Measurements from ENCODE around the gene SLC66A2. TPM values are rescaled to one million over a fixed set of nuclear protein-coding genes. Genes with fewer than 3 reads are reported as not detected.

SLC66A2 gene
- total RNA-seq, 1 experiment from 2014 or later = 52.8 TPM

- peaks cover 11% of the 10 kb centered on the region; the same call in 1 of the 2 replicates for H3K9me3 ChIP-seq (ENCODE audit: low read length)
- H3K27ac ChIP-seq (ENCODE audit: low read length) = no peak overlapping the region
- intact Hi-C loops (cut with micrococcal nuclease) = loop anchor here (2.0 to 10.0 kb wide), 3 partner anchors 25 to 91 kb away; partner anchors contain the start of gene TXNL4A
- H3K4me2 ChIP-seq (ENCODE audit: low read length) = no peak overlapping the region
- peaks cover 34% of the 10 kb centered on the region for H3K36me3 ChIP-seq (ENCODE audit: low read depth, low read length)
- TF ChIP-seq, protein P1, sequence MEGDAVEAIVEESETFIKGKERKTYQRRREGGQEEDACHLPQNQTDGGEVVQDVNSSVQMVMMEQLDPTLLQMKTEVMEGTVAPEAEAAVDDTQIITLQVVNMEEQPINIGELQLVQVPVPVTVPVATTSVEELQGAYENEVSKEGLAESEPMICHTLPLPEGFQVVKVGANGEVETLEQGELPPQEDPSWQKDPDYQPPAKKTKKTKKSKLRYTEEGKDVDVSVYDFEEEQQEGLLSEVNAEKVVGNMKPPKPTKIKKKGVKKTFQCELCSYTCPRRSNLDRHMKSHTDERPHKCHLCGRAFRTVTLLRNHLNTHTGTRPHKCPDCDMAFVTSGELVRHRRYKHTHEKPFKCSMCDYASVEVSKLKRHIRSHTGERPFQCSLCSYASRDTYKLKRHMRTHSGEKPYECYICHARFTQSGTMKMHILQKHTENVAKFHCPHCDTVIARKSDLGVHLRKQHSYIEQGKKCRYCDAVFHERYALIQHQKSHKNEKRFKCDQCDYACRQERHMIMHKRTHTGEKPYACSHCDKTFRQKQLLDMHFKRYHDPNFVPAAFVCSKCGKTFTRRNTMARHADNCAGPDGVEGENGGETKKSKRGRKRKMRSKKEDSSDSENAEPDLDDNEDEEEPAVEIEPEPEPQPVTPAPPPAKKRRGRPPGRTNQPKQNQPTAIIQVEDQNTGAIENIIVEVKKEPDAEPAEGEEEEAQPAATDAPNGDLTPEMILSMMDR (conservative IDR thresholded peaks at IDR 0.05; ENCODE audit: low read depth, low read length) = no peak
- TF ChIP-seq EZH2 (IDR thresholded peaks at IDR 0.05; ENCODE audit: low read length, unreplicated experiment) (no peak), EZH2phosphoT487 (IDR thresholded peaks at IDR 0.05; ENCODE audit: borderline replicate concordance, low read length) (no peak)
- H3K4me3 ChIP-seq (ENCODE audit: low read length) = no peak overlapping the region
- H3K9ac ChIP-seq (ENCODE audit: low read length) = no peak overlapping the region
- POLR2A ChIA-PET (ENCODE audit: unreplicated experiment) = no interaction called here
- no peak for DNase-seq
- H4K20me1 ChIP-seq (ENCODE audit: low read length) = no peaks in the 10 kb centered on the region
- no peaks in the 10 kb centered on the region for H3K4me1 ChIP-seq (ENCODE audit: insufficient read depth, low read length)
- H3K79me2 ChIP-seq (ENCODE audit: low read length) = peaks cover 63% of the 10 kb centered on the region
- no peaks in the 10 kb centered on the region for H3K9me2 ChIP-seq (replicated peaks; ENCODE audit: low read length)
- no peak for ATAC-seq
- BruUV-seq (replicated peaks) = no TSS peak
- no peaks in the 10 kb centered on the region for H3F3A ChIP-seq (ENCODE audit: low read length, unreplicated experiment)
- CTCF ChIA-PET = no interaction called here
- no peaks in the 10 kb centered on the region for H3K27me3 ChIP-seq (ENCODE audit: low read length)
- H2AFZ ChIP-seq (ENCODE audit: low read length) = no peak overlapping the region
Measured at GRCh38 chr18:79935499-79935898, 16.0 kb downstream of the SLC66A2 start.

- intact Hi-C loops (cut with micrococcal nuclease) = loop anchor here (2.0 to 10.0 kb wide), 3 partner anchors 26 to 92 kb away; partner anchors contain the start of gene TXNL4A
- ATAC-seq = no peak
Measured at GRCh38 chr18:79935098-79935480, 16.4 kb downstream of the SLC66A2 start.

More at GRCh38 chr18:79935098-79935480, 16.4 kb downstream of the SLC66A2 start:
- no peak for DNase-seq
- CTCF ChIA-PET = interaction anchor here (0.6 kb wide), 1 partner anchor 52 kb away, joined by 3 read pairs; no protein-coding TSS in a partner anchor
- TF ChIP-seq, protein P1 (conservative IDR thresholded peaks at IDR 0.05; ENCODE audit: low read depth, low read length) = no peak
- TF ChIP-seq EZH2 (IDR thresholded peaks at IDR 0.05; ENCODE audit: low read length, unreplicated experiment) = no peak
- no peak for TF ChIP-seq EZH2phosphoT487 (IDR thresholded peaks at IDR 0.05; ENCODE audit: borderline replicate concordance, low read length)
- Histone ChIP-seq H3K27ac (ENCODE audit: low read length) (no peak overlapping the region), H3F3A (ENCODE audit: low read length, unreplicated experiment) (no peaks in the 10 kb centered on the region), H3K4me2 (ENCODE audit: low read length) (no peak overlapping the region), H3K36me3 (ENCODE audit: low read depth, low read length) (peaks cover 38% of the 10 kb centered on the region), H4K20me1 (ENCODE audit: low read length) (no peaks in the 10 kb centered on the region), H3K4me3 (ENCODE audit: low read length) (no peak overlapping the region), H3K79me2 (ENCODE audit: low read length) (peaks cover 60% of the 10 kb centered on the region), H3K9ac (ENCODE audit: low read length) (no peak overlapping the region), H2AFZ (ENCODE audit: low read length) (no peak overlapping the region), H3K9me2 (replicated peaks; ENCODE audit: low read length) (no peaks in the 10 kb centered on the region), H3K27me3 (ENCODE audit: low read length) (no peaks in the 10 kb centered on the region), H3K4me1 (ENCODE audit: insufficient read depth, low read length) (no peaks in the 10 kb centered on the region), H3K9me3 (ENCODE audit: low read length) (peaks cover 11% of the 10 kb centered on the region; the same call in 1 of the 2 replicates)
- POLR2A ChIA-PET (ENCODE audit: unreplicated experiment) = no interaction called here
- BruUV-seq (replicated peaks) = no TSS peak
